Tibial nerve (tissue), 4 donors: ENCODE measurements around the gene AHCYL2. TPM values are rescaled to one million over a fixed set of nuclear protein-coding genes. Genes with fewer than 3 reads are reported as not detected.

Source experiments
- DNase-seq, 2 donors: peaks; one replicate each; pipeline ENCODE4 v3.0.0-alpha.2; 2019; ENCODE audit warnings: low spot score in 2 of 2
- H3K27ac ChIP-seq, 4 donors: fragments of 200-600 bp; sonication (generic) in 3 of 4; one replicate each; pipeline ENCODE4 v1.5.1; 2017 to 2019; ENCODE audit warnings: mild to moderate bottlenecking in 1 of 4
- H3K27me3 ChIP-seq, 2 donors: fragments of 200-600 bp; sonication (generic) in 1 of 2; one replicate each; pipeline versions ENCODE4 v1.5.1 to v1.6.0; 2017 to 2019
- H3K36me3 ChIP-seq, 3 donors: fragments of 200-600 bp; sonication (generic); one replicate each; pipeline ENCODE4 v1.5.1; 2018 to 2019
- H3K4me1 ChIP-seq, 4 donors: fragments of 200-600 bp; sonication (generic) in 3 of 4; one replicate each; pipeline ENCODE4 v1.5.1; 2017 to 2019
- H3K4me3 ChIP-seq, 4 donors: fragments of 200-600 bp; sonication (generic) in 3 of 4; one replicate each; pipeline ENCODE4 v1.5.1; 2017 to 2019; ENCODE audit warnings: mild to moderate bottlenecking in 1 of 4, moderate library complexity in 1 of 4
- H3K9me3 ChIP-seq, 4 donors: fragments of 200-600 bp; sonication (generic) in 3 of 4; one replicate each; pipeline ENCODE4 v1.5.1; 2017 to 2019
- CTCF ChIP-seq, 5 experiments: fragments of 200-600 bp in 3 of 5; fragments of 450-650 bp in 2 of 5; sonication (generic) in 3 of 5; IDR thresholded peaks; one replicate each; pipeline ENCODE4 v1.5.1; 2016 to 2019; ENCODE audit warnings: antibody characterized with exemption in 5 of 5, mild to moderate bottlenecking in 3 of 5, moderate library complexity in 2 of 5
- EP300 ChIP-seq, 2 donors: sonication (generic); formaldehyde crosslinking; IDR thresholded peaks; one replicate each; pipeline ENCODE4 v1.6.1; 2017; ENCODE audit warnings: antibody characterized with exemption in 2 of 2, mild to moderate bottlenecking in 1 of 2
- POLR2A ChIP-seq, 2 donors: fragments of 450-650 bp; IDR thresholded peaks; one replicate each; pipeline ENCODE4 v1.6.1; 2017; ENCODE audit warnings: antibody characterized with exemption in 2 of 2, mild to moderate bottlenecking in 2 of 2, moderate library complexity in 2 of 2
- WGBS, 2 donors: methylation state at CpG; one replicate each; pipeline ENCODE4 v1.1.5; 2018; 5-methylcytosine and 5-hydroxymethylcytosine counted together
- total RNA-seq, 4 donors: library from RNA; depleted of rRNA; stranded (reverse); fragments of >200 nt; gene quantifications; one replicate each; pipeline ENCODE4 v1.1.0, GENCODE V29; 2016

AHCYL2 gene
- total RNA-seq, 4 donors from 2014 or later, result 21.6 to 42.9 (median 30.9) TPM

- WGBS, 2 donors, result 93 to 94% methylated on average over 5 of the region's 5 CpGs
- TF ChIP-seq EP300 (IDR thresholded peaks at IDR 0.05), result no peak
- no peak for TF ChIP-seq CTCF (IDR thresholded peaks at IDR 0.05)
- no peak for TF ChIP-seq POLR2A (IDR thresholded peaks at IDR 0.05)
- no peaks in the 10 kb centered on the region for H3K36me3 ChIP-seq
- no peak overlapping the region for H3K27ac ChIP-seq
- H3K4me1 ChIP-seq, result peaks cover 0 to 17% (median 8%) of the 10 kb centered on the region in 4 donors
- DNase-seq, result no peak
- no peak overlapping the region for H3K4me3 ChIP-seq
- no peaks in the 10 kb centered on the region for H3K9me3 ChIP-seq
- peaks cover 0 to 18% of the 10 kb centered on the region in 2 donors for H3K27me3 ChIP-seq
Measured at GRCh38 chr7:129436335-129436923, 211.6 kb downstream of the AHCYL2 start.

GRCh38 chr7:129437190-129437589 lies 212.4 kb downstream of the AHCYL2 start:
- Histone ChIP-seq H3K36me3 (no peaks in the 10 kb centered on the region), H3K4me3 (no peak overlapping the region), H3K27me3 (peaks cover 0 to 18% of the 10 kb centered on the region in 2 donors), H3K9me3 (no peaks in the 10 kb centered on the region), H3K4me1 (peaks cover 0 to 17% (median 8%) of the 10 kb centered on the region in 4 donors), H3K27ac (no peak overlapping the region)
- no peak for DNase-seq
- TF ChIP-seq CTCF (IDR thresholded peaks at IDR 0.05), result no peak
- TF ChIP-seq EP300 (IDR thresholded peaks at IDR 0.05), result no peak
- TF ChIP-seq POLR2A (IDR thresholded peaks at IDR 0.05), result no peak
- 93 to 95% methylated on average over 5 of the region's 5 CpGs for WGBS, 2 donors

- no peak for TF ChIP-seq CTCF (IDR thresholded peaks at IDR 0.05)
- no peak for TF ChIP-seq POLR2A (IDR thresholded peaks at IDR 0.05)
- TF ChIP-seq EP300 (IDR thresholded peaks at IDR 0.05), result no peak
- 94 to 96% methylated on average over 6 of the region's 6 CpGs for WGBS, 2 donors
Measured at GRCh38 chr7:129438281-129438838, 213.5 kb downstream of the AHCYL2 start.

GRCh38 chr7:129438839-129439651 lies 214.2 kb downstream of the AHCYL2 start:
- WGBS, 2 donors, result 80 to 85% methylated on average over 5 of the region's 5 CpGs
- H3K4me1 ChIP-seq, result peaks cover 0 to 8% (median 2%) of the 10 kb centered on the region in 4 donors
- H3K36me3 ChIP-seq, result no peaks in the 10 kb centered on the region
- H3K9me3 ChIP-seq, result no peaks in the 10 kb centered on the region
- no peak for DNase-seq
- H3K27me3 ChIP-seq, result peaks cover 0 to 18% of the 10 kb centered on the region in 2 donors
- no peak overlapping the region for H3K4me3 ChIP-seq
- TF ChIP-seq CTCF (IDR thresholded peaks at IDR 0.05) (no peak), POLR2A (IDR thresholded peaks at IDR 0.05) (no peak), EP300 (IDR thresholded peaks at IDR 0.05) (no peak)
- H3K27ac ChIP-seq, result no peak overlapping the region

More at GRCh38 chr7:129438281-129438838, 213.5 kb downstream of the AHCYL2 start:
- Histone ChIP-seq H3K9me3 (no peaks in the 10 kb centered on the region), H3K27ac (no peak overlapping the region), H3K4me3 (no peak overlapping the region), H3K27me3 (peaks cover 0 to 18% of the 10 kb centered on the region in 2 donors), H3K4me1 (peaks cover 0 to 13% (median 5%) of the 10 kb centered on the region in 4 donors), H3K36me3 (no peaks in the 10 kb centered on the region)
- DNase-seq, result no peak
